DMS79 (cell line): ENCODE data around the gene FOS.

Experiments used
- DNase-seq: peaks from one replicate; lab custom pipeline; 2025; lab: John Stamatoyannopoulos, UW

The FOS gene

DNA sequence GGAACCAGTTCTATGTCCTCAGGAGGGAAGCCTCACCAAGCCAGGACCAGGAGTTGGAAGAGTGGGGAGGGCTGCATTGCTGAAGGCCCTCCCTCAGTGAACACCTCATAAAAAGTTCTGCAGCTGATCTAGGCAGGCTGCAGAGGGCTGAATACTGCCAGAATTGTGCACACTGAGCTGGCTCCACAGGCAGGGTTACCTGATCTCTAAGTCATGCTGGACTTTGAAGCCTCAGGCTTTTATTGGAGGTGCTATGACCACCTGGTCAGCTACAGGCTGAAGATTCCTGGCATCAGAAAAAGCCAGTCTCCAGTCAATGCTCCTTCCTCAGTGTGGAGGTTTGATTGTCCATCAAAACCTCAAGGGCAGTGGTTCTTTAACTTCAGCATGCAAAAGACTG is 39.7 kb downstream of the FOS start:
- no peak for DNase-seq

DNA sequence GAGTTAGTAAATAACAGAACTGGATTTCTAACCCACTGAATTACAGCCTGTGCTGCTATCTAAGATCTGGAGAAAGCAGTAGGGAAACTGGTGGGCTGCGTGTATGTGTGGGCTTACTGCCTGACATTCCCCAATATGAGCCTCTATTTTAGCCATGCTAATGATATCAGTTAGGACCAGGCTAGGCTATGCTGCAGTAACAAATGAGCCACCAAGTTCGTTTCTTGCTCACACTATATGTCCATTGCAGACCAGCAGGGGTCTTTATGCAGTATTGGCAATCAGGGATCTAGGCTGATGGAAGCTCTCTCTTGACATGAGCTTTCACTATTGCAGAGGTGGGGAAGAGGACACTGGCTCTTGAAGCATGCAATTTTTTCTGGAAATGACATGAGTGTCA is 40.4 kb downstream of the FOS start:
- no peak for DNase-seq

DNA sequence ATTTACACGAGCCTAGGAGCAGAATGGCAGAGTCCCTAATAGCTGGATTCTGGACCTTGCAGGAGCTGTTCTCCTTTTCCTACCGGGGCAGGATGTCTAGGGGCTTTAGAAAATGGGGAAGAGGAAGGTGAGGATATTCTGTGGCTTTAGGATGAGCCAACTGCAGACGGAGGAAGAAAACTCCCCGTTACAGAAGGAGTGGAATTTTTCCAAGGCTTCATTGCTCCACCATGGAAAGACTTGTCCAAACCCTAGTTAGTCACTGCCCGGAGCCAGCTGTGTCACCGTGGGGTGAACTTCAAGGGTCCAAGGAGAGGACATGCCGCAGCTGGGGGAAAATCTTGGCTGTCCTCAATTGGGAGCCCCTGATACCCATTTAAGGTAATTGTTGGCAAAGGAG is 41.6 kb downstream of the FOS start:
- no peak for DNase-seq

DNA sequence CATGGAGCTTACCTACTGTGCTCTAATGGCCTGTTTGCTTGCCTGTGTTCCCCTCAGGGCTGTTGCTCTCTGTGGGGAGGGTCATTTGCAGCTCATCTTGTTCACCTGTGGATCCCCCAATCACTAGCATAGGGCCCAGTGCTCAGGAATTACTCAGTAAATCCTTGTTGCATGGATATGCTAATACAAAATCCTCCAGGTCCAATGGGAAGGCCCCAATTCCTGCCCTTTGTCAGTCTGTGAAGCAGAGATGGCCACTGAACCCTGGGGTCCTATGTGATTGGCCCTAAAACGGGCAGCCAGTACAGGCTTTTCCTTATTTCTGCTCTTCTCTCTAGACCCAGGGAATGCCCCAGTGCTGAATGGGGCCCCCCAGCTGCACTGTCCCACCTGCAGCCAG is 44.1 kb downstream of the FOS start:
- no peak for DNase-seq

DNA sequence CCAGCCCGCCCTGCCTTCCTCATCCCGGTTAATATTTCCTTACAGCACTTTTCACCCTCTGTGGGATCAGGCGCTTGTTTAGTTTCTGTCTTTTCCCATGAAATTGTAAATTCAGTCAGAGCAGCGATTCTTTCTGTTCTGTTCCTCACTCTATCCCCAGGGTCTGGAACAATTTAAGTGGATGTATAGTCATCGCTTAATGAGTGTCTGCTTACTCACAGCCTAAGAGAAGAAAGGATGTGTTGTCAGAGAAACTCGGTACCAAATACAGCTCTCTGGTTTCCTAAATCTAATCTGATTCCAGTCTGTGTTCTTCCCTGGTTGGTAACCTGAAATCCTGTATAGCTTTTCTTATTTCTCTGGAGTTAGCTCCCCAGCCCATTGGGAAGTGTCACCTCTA is 44.9 kb downstream of the FOS start:
- no peak for DNase-seq

DNA sequence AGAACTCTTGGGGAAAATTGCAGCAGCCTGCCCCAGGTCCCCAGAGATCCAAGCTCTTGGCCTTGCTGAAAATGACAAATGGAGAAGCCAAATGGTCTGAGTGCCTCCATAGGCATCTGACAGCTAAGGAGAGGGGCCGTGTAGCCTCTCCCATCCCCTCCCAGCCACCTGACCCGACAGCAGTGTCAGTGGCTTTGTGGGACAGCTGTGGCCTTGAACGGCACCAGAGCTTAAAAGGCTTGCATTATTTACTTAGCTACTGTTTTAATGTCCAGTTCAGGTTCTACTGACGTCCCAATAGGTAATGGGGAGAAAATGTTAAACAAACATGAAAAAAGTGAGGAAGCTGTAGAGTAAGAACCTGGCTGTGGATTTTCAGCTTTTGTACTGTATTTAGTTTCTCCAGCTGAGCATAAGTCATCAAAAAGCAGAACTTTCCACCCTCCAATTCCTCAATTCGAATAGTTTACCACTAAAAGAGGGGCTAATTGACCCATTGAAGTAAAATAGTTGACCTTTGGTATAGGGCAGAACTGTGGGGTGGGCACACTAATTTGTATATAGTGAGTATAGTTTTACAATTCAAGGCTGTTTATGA is 50.0 kb downstream of the FOS start:
- no peak for DNase-seq

DNA sequence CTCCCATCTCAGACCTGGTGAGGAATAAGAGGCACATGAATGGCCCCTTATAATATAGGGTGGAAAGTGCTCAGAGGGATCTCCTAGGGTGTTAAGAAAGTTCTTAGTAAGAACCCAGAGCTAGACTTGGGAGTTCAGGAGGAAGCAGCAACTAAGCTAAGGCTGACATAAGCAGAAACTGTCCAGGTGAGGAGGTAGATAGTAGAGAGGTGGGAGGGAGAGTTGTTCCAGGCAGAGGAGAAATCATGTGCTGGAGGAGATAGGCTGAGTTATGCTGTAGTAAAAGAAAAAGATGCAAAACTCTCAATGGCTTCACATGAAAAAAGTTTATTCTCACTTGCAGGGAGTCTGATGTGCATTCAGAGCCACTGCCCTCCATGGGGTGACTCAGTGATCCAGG is 50.7 kb downstream of the FOS start:
- DNase-seq: no peak

DNA sequence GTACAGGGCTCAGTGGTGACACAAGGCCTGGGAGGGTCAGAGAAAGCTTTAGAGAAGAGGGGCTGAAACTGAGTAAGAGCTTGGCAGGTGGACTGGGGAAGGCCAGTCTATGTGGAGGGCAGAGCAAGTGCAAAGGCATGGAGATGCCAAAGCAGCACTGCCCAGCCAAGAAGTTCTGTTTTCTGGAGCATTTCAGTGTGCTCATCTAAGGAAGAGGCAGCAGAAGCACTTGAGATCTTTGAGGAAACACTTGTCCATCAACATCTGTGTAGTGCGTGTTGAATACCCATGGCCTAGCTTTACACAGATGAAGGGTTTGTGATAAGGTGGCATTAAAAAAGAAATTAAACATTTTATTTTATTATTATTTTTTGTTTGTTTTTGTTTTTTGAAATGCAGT is 52.8 kb downstream of the FOS start:
- no peak for DNase-seq
